ENCODE measurements around the gene CEP104. TPM values are rescaled to one million over a fixed set of nuclear protein-coding genes. Genes with fewer than 3 reads are reported as not detected.
A peak's percentile ranks its signal among the peaks of the same experiment; 100 is the strongest.

Gene CEP104
- total and polyA plus RNA-seq, 8 donors: 7.0 to 128 (median 28.7) TPM

GRCh38 chr1:3864884-3865283 lies 7.9 kb upstream of the CEP104 start:
- no peak overlapping the region for H3K27ac ChIP-seq
- peaks cover 0 to 11% (median 0%) of the 10 kb centered on the region in 4 donors for H3K4me1 ChIP-seq
- peaks cover 15 to 63% (median 46%) of the 10 kb centered on the region in 4 donors for H3K36me3 ChIP-seq
- intact Hi-C loops (cut with DNase I; ENCODE audit: low total_unique reads): loop anchor here (5.0 kb wide), 1 partner anchor 32 kb away; no protein-coding TSS in a partner anchor
- WGBS, 5 donors: 55 to 83% (median 67%) methylated on average over 6 of the region's 6 CpGs
- no peak overlapping the region for H3K4me3 ChIP-seq
- no peaks in the 10 kb centered on the region for H3K9me3 ChIP-seq
- TF ChIP-seq CTCF (IDR thresholded peaks at IDR 0.05) (no peak), POLR2A (IDR thresholded peaks at IDR 0.05) (no peak), EP300 (IDR thresholded peaks at IDR 0.05) (no peak), POLR2AphosphoS5 (IDR thresholded peaks at IDR 0.05) (no peak)
- H3K27me3 ChIP-seq: no peaks in the 10 kb centered on the region
- DNase-seq: no peak

DNA sequence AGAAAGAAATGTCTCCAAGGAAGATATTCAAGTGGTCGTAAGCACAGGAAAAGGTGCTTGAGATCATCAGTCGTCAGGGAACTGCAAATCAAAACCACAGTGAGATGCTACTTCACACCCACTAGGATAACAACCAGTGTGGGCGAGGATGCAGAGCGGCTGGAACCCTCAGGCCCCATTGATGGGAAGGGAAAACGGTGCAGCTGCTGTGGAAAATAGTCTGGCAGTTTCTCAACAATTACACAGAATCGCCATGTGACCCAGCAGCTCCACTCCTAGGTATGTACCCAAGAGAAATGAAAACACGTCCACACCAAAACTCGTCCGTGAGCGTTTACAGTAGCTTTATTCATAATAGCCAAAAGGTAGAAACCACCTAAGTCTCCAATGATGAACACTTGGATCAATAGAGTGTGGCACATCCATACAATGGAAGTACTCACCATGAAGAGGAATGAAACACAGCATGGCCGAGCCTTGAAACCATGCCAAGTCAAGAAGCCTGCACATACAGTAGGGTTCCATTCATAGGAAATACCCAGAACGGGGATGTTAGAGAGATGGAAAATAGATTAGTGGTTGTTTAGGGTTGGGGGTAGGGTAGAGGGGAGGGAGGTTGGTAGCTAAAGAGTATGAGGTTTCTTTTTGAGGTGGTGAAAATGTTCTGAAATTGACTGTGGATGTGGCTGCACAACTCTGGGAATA lies 6.4 kb upstream of the CEP104 start:
- TF ChIP-seq POLR2AphosphoS5 (IDR thresholded peaks at IDR 0.05): no peak
- no peak for TF ChIP-seq POLR2A (IDR thresholded peaks at IDR 0.05)
- no peak for TF ChIP-seq EP300 (IDR thresholded peaks at IDR 0.05)
- TF ChIP-seq CTCF (IDR thresholded peaks at IDR 0.05): no peak
- DNase-seq: no peak
- H3K27me3 ChIP-seq: no peaks in the 10 kb centered on the region
- H3K36me3 ChIP-seq: peaks cover 8 to 53% (median 31%) of the 10 kb centered on the region in 4 donors
- H3K27ac ChIP-seq: no peak overlapping the region
- intact Hi-C loops (cut with DNase I; ENCODE audit: low total_unique reads): loop anchor here (5.0 kb wide), 1 partner anchor 34 kb away; no protein-coding TSS in a partner anchor
- 82 to 90% (median 84%) methylated on average over 12 of the region's 12 CpGs for WGBS, 5 donors
- H3K4me1 ChIP-seq: peaks cover 5 to 24% (median 10%) of the 10 kb centered on the region in 4 donors
- no peak overlapping the region for H3K4me3 ChIP-seq
- H3K9me3 ChIP-seq: no peaks in the 10 kb centered on the region

GRCh38 chr1:3858231-3858981 lies 1.4 kb upstream of the CEP104 start:
- 49 to 68% (median 57%) methylated on average over 33 to 34 of the region's 34 CpGs for WGBS, 5 donors

More at GRCh38 chr1:3858231-3858981, 1.4 kb upstream of the CEP104 start:
- Histone ChIP-seq H3K4me1 (peaks cover 23 to 40% (median 33%) of the 10 kb centered on the region in 4 donors), H3K27me3 (no peaks in the 10 kb centered on the region), H3K9me3 (no peaks in the 10 kb centered on the region), H3K27ac (peak overlapping the region in 2 of 5 donors; percentile 87 to 88), H3K36me3 (peaks cover 0 to 22% (median 1%) of the 10 kb centered on the region in 4 donors), H3K4me3 (peak overlapping the region; percentile 86 to 95 (median 91))
- no peak for TF ChIP-seq POLR2AphosphoS5 (IDR thresholded peaks at IDR 0.05)
- TF ChIP-seq EP300 (IDR thresholded peaks at IDR 0.05): no peak
- TF ChIP-seq POLR2A (IDR thresholded peaks at IDR 0.05): no peak
- no peak for TF ChIP-seq CTCF (IDR thresholded peaks at IDR 0.05)
- intact Hi-C loops (cut with DNase I; ENCODE audit: low total_unique reads): no loop called here
- peak; percentile 28 to 60 for DNase-seq

Data from stomach (tissue), 9 donors.